Suprapubic skin (tissue), 4 donors: ENCODE data around the gene KIRREL3.

Source experiments
- CTCF ChIP-seq, 2 donors: fragments of 200-600 bp in 1 of 2; fragments of 450-650 bp in 1 of 2; sonication (generic) in 1 of 2; IDR thresholded peaks; one replicate each; pipeline ENCODE4 v1.5.1; 2016 to 2019; ENCODE audit warnings: antibody characterized with exemption in 2 of 2, mild to moderate bottlenecking in 1 of 2, moderate library complexity in 1 of 2
- POLR2A ChIP-seq, 2 donors: fragments of 450-650 bp; IDR thresholded peaks; one replicate each; pipeline ENCODE4 v1.6.1; 2017; ENCODE audit warnings: antibody characterized with exemption in 2 of 2, mild to moderate bottlenecking in 2 of 2, moderate library complexity in 2 of 2
- POLR2AphosphoS5 ChIP-seq, 3 donors: sonication (generic); formaldehyde crosslinking; IDR thresholded peaks; one replicate each; pipeline ENCODE4 v1.6.1; 2017; ENCODE audit warnings: antibody characterized with exemption in 3 of 3

GRCh38 chr11:126476977-126477376 lies 523.6 kb downstream of the KIRREL3 start:
- TF ChIP-seq CTCF (IDR thresholded peaks at IDR 0.05): no peak
- no peak for TF ChIP-seq POLR2AphosphoS5 (IDR thresholded peaks at IDR 0.05)
- no peak for TF ChIP-seq POLR2A (IDR thresholded peaks at IDR 0.05)
